Hepatocyte (in vitro differentiated cells): Measurements from ENCODE around the gene TRAF3IP1. TPM values are rescaled to one million over a fixed set of nuclear protein-coding genes. Genes with fewer than 3 reads are reported as not detected.

Source experiments
- DNase-seq: peaks from one replicate; pipeline ENCODE4 v3.0.0-alpha.2; 2016; ENCODE audit warnings: low spot score
- H2AFZ ChIP-seq: fragments of 200-600 bp; sonication (generic); 2 replicates; pipeline ENCODE4 v1.6.0; 2016; ENCODE audit warnings: antibody characterized with exemption, mild to moderate bottlenecking
- H3K27ac ChIP-seq: fragments of 200-600 bp; sonication (generic); 2 replicates; pipeline ENCODE4 v1.5.1; 2016; ENCODE audit warnings: mild to moderate bottlenecking
- H3K27me3 ChIP-seq: fragments of 200-600 bp; sonication (generic); 2 replicates; pipeline ENCODE4 v1.6.1; 2016
- H3K36me3 ChIP-seq: fragments of 200-600 bp; sonication (generic); replicated peaks from 2 replicates; pipeline ENCODE4 v1.5.1; 2016; ENCODE audit warnings: low read depth; ENCODE audit not compliant: insufficient read depth
- H3K4me1 ChIP-seq: fragments of 200-600 bp; sonication (generic); 2 replicates; pipeline ENCODE4 v1.5.1; 2016; ENCODE audit warnings: mild to moderate bottlenecking, moderate library complexity; ENCODE audit not compliant: insufficient read depth
- H3K4me2 ChIP-seq: fragments of 200-600 bp; sonication (generic); 2 replicates; pipeline ENCODE4 v1.6.0; 2016
- H3K4me3 ChIP-seq: fragments of 200-600 bp; sonication (generic); 2 replicates; pipeline ENCODE4 v1.5.1; 2016; ENCODE audit warnings: mild to moderate bottlenecking
- H3K79me2 ChIP-seq: fragments of 200-600 bp; sonication (generic); 2 replicates; pipeline ENCODE4 v1.6.0; 2017; ENCODE audit warnings: mild to moderate bottlenecking
- H3K9me2 ChIP-seq: fragments of 200-600 bp; sonication (generic); replicated peaks from 2 replicates; pipeline ENCODE4 v1.6.0; 2017; ENCODE audit warnings: mild to moderate bottlenecking; ENCODE audit not compliant: insufficient read depth
- H3K9me3 ChIP-seq: fragments of 200-600 bp; sonication (generic); 2 replicates; pipeline ENCODE4 v1.5.1; 2016; ENCODE audit warnings: low read depth, mild to moderate bottlenecking
- H4K20me1 ChIP-seq: fragments of 200-600 bp; sonication (generic); 2 replicates; pipeline ENCODE4 v1.6.0; 2016; ENCODE audit warnings: mild to moderate bottlenecking; ENCODE audit not compliant: insufficient read depth, poor library complexity, severe bottlenecking
- CTCF ChIP-seq: fragments of 200-600 bp; sonication (generic); IDR thresholded peaks from 2 replicates; pipeline ENCODE4 v1.5.1; 2016; ENCODE audit warnings: antibody characterized with exemption, mild to moderate bottlenecking; ENCODE audit not compliant: poor library complexity
- EZH2 ChIP-seq: fragments of 200-600 bp; sonication (generic); IDR thresholded peaks from 2 replicates; pipeline ENCODE4 v1.6.1; 2016; ENCODE audit warnings: antibody characterized with exemption, mild to moderate bottlenecking, borderline replicate concordance
- EZH2phosphoT487 ChIP-seq: fragments of 200-600 bp; sonication (generic); IDR thresholded peaks from one replicate; pipeline ENCODE4 v1.6.1; 2018; ENCODE audit warnings: antibody characterized with exemption, mild to moderate bottlenecking, low read depth, moderate library complexity; ENCODE audit not compliant: unreplicated experiment, severe bottlenecking
- WGBS: methylation state at CpG from one replicate; pipeline ENCODE4 v1.1.6; 2016; ENCODE audit warnings: low lambda C conversion rate; ENCODE audit errors: missing lambda C conversion rate; 5-methylcytosine and 5-hydroxymethylcytosine counted together
- polyA plus RNA-seq: library from polyadenylated mRNA; unstranded; fragments of >200 nt; fragmentation: Nextera tagmentation; extraction: Ambion mirVana; gene quantifications from 2 replicates; pipeline ENCODE4 v1.2.1, GENCODE V29; 2016
- total RNA-seq: library from RNA; depleted of rRNA; stranded (reverse); fragments of >200 nt; gene quantifications from 2 replicates; pipeline ENCODE4 v1.2.3, GENCODE V29; 2014

Gene TRAF3IP1
- total and polyA plus RNA-seq, 2 experiments from 2014 or later, result 9.0 to 9.1 TPM

- Histone ChIP-seq H3K4me3 (no peak overlapping the region), H3K36me3 (no peaks in the 10 kb centered on the region), H2AFZ (no peak overlapping the region), H3K9me3 (no peaks in the 10 kb centered on the region), H4K20me1 (no peaks in the 10 kb centered on the region), H3K4me1 (peaks cover 9% of the 10 kb centered on the region), H3K27me3 (no peaks in the 10 kb centered on the region), H3K9me2 (no peaks in the 10 kb centered on the region), H3K27ac (no peak overlapping the region), H3K4me2 (no peak overlapping the region), H3K79me2 (no peaks in the 10 kb centered on the region)
- TF ChIP-seq EZH2 (no peak), EZH2phosphoT487 (no peak), CTCF (no peak)
- no peak for DNase-seq
- 76% methylated on average over 3 of the region's 3 CpGs for WGBS
Measured at GRCh38 chr2:238302087-238302486, 18.2 kb upstream of the TRAF3IP1 start.

GRCh38 chr2:238302751-238303150 lies 17.6 kb upstream of the TRAF3IP1 start:
- Histone ChIP-seq H4K20me1 (no peaks in the 10 kb centered on the region), H3K27me3 (no peaks in the 10 kb centered on the region), H3K4me3 (no peak overlapping the region), H3K36me3 (no peaks in the 10 kb centered on the region), H2AFZ (no peak overlapping the region), H3K4me2 (no peak overlapping the region), H3K27ac (no peak overlapping the region), H3K9me2 (no peaks in the 10 kb centered on the region), H3K79me2 (no peaks in the 10 kb centered on the region), H3K4me1 (peaks cover 9% of the 10 kb centered on the region), H3K9me3 (no peaks in the 10 kb centered on the region)
- no peak for TF ChIP-seq EZH2
- TF ChIP-seq EZH2phosphoT487, result no peak
- no peak for TF ChIP-seq CTCF
- no peak for DNase-seq
- 89% methylated on average over 9 of the region's 9 CpGs for WGBS

- no peaks in the 10 kb centered on the region for H4K20me1 ChIP-seq
- no peak overlapping the region for H2AFZ ChIP-seq
- no peaks in the 10 kb centered on the region for H3K9me3 ChIP-seq
- H3K36me3 ChIP-seq, result no peaks in the 10 kb centered on the region
- no peak for DNase-seq
- no peaks in the 10 kb centered on the region for H3K9me2 ChIP-seq
- H3K4me2 ChIP-seq, result no peak overlapping the region
- no peaks in the 10 kb centered on the region for H3K79me2 ChIP-seq
- WGBS, result 95% methylated on average over 6 of the region's 6 CpGs
- H3K4me3 ChIP-seq, result no peak overlapping the region
- no peaks in the 10 kb centered on the region for H3K27me3 ChIP-seq
- TF ChIP-seq EZH2 (no peak), EZH2phosphoT487 (no peak), CTCF (no peak)
- no peak overlapping the region for H3K27ac ChIP-seq
- H3K4me1 ChIP-seq, result peaks cover 9% of the 10 kb centered on the region
Measured at GRCh38 chr2:238304116-238304515, 16.2 kb upstream of the TRAF3IP1 start.
